Transverse colon (tissue), 4 donors: ENCODE data around the gene KRTAP9-4. TPM values are rescaled to one million over a fixed set of nuclear protein-coding genes. Genes with fewer than 3 reads are reported as not detected.
"Not testable (repeated sequence)": the region's sequence is repeated elsewhere in the genome, so short reads cannot be mapped to it uniquely, and the experiment has no call there.

ENCODE experiments used
- DNase-seq: peaks from one replicate; pipeline ENCODE4 v3.0.0-alpha.2; 2019
- H3K27ac ChIP-seq, 4 donors: fragments of 200-600 bp; sonication (generic); 2 replicates each; pipeline ENCODE4 v1.5.1; 2016 to 2018; ENCODE audit warnings: inconsistent platforms in 4 of 4
- H3K27me3 ChIP-seq: fragments of 200-600 bp; sonication (generic); 2 replicates; pipeline ENCODE4 v1.5.1; 2017; ENCODE audit warnings: inconsistent platforms
- H3K36me3 ChIP-seq, 4 donors: fragments of 200-600 bp; sonication (generic); 2 replicates each; pipeline ENCODE4 v1.5.1; 2017 to 2019; ENCODE audit warnings: inconsistent platforms in 4 of 4
- H3K4me1 ChIP-seq, 4 donors: fragments of 200-600 bp; sonication (generic); 2 replicates each; pipeline ENCODE4 v1.5.1; 2017 to 2020; ENCODE audit warnings: inconsistent platforms in 4 of 4
- H3K4me3 ChIP-seq, 4 donors: fragments of 200-600 bp; sonication (generic); 1 replicate in 1 of 4; 2 replicates in 3 of 4; pipeline versions ENCODE4 v1.5.1 to v1.6.1; 2017 to 2019; ENCODE audit warnings: inconsistent platforms in 4 of 4
- H3K9me3 ChIP-seq, 2 donors: fragments of 200-600 bp; sonication (generic); 2 replicates each; pipeline ENCODE4 v1.5.1; 2017 to 2019; ENCODE audit warnings: inconsistent platforms in 2 of 2
- CTCF ChIP-seq, 5 experiments: fragments of 200-600 bp in 3 of 5; fragments of 450-650 bp in 2 of 5; sonication (generic) in 3 of 5; IDR thresholded peaks; 1 replicate in 2 of 5; 2 replicates in 3 of 5; pipeline ENCODE4 v1.5.1; 2016 to 2017; ENCODE audit warnings: antibody characterized with exemption in 5 of 5, inconsistent platforms in 3 of 5, mild to moderate bottlenecking in 2 of 5, moderate library complexity in 1 of 5
- EP300 ChIP-seq: sonication (generic); formaldehyde crosslinking; IDR thresholded peaks from one replicate; pipeline ENCODE4 v1.6.1; 2017; ENCODE audit warnings: antibody characterized with exemption, low read depth
- POLR2A ChIP-seq: fragments of 450-650 bp; IDR thresholded peaks from one replicate; pipeline ENCODE4 v1.6.1; 2016; ENCODE audit warnings: antibody characterized with exemption, mild to moderate bottlenecking, moderate library complexity
- POLR2AphosphoS5 ChIP-seq, 3 donors: sonication (generic); formaldehyde crosslinking; IDR thresholded peaks; one replicate each; pipeline ENCODE4 v1.6.1; 2016; ENCODE audit warnings: antibody characterized with exemption in 3 of 3
- WGBS, 2 donors: methylation state at CpG; one replicate each; pipeline ENCODE4 v1.1.5; 2018; ENCODE audit warnings: low coverage in 1 of 2; 5-methylcytosine and 5-hydroxymethylcytosine counted together
- in situ Hi-C, 4 donors: fragments of 200-750 bp; cut with MboI; loops; one replicate each; pipeline versions ENCODE4 v1.15.0 to v1.15.1; 2017; ENCODE audit warnings: low sequenced_read_pairs in 3 of 4, low pct_ligation_motif_present in 1 of 4, low pct_unique_long_range_greater_than_20kb in 1 of 4
- intact Hi-C: fragments of 100-400 bp; cut with DNase I; formaldehyde crosslinking; loops from one replicate; pipeline ENCODE4 v1.15.1; 2023; ENCODE audit warnings: low total_unique reads
- total RNA-seq, 4 donors: library from RNA; depleted of rRNA; stranded (reverse); fragments of >200 nt; gene quantifications; one replicate each; pipeline ENCODE4 v1.1.0, GENCODE V29; 2016

Gene KRTAP9-4
- total RNA-seq, 4 donors from 2014 or later, result not detected

DNA sequence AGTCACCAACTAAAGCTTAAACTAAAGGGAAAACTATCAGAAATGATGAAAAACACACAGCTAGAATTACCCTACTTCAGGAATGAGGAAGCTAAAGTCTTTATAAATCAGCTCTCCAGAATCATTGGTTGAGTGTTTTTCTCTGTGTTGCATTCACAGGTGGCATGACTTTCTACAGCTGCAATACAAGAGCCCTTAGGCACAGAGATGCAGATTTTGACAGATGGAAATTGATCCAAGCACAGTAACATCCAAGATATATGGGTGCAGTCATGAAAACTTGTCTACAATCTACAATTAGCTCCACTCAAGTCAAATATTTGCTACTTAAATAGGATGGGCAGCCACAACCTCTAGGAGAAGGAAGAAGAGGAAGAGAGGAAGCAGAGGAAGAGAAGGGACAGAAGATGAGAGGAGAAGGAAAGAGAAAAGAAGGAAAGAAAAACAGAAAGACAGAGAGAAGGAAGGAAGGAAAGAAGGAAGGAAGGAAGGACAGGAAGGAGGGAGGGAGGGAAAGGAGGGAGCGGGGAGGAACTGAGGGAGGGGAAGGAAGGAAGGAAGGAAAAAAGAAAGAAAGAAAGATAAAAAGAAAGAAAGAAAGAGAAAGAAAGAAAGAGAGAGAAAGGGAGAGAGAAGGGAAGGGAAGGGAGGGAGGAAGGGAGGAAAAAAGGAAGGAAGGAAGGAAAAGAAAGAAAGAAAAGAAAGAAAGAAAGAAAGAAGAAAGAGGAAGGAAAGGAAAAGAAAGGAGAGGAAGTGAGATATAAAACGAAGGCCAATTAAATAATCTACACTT is 2.3 kb upstream of the KRTAP9-4 start:
- 44 to 54% methylated on average over 2 of the region's 2 CpGs for WGBS, 2 donors
- in situ Hi-C loops, result not testable (repeated sequence)

DNA sequence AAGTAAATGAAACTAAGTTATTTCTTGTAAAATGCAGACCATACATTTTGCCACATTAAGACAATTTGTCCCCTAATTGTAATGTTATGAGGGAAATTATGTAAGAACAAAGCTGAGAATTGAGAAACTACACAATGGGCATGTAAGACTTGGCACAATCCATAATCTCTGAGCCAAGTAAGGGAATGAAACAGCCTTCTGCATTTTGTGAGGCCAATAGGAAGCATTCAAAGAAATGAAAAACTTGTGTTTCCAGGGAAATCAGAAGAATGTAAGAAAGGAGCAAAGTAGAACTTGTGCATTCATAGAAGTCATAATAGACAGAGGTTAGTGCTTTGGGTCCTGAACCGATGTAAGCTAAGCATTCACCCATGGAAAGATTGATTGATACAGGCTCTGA is 1.8 kb downstream of the KRTAP9-4 start:
- WGBS, 2 donors, result 94 to 100% methylated on average over 1 of the region's 1 CpG
- Histone ChIP-seq H3K4me1 (no peaks in the 10 kb centered on the region), H3K27me3 (peaks cover 8% of the 10 kb centered on the region), H3K9me3 (no peaks in the 10 kb centered on the region), H3K36me3 (no peaks in the 10 kb centered on the region), H3K27ac (no peak overlapping the region), H3K4me3 (no peak overlapping the region)
- no peak for DNase-seq
- intact Hi-C loops, result no loop called here
- in situ Hi-C loops, result loop anchor here in 1 of 4 donors (25.0 kb wide), 1 partner anchor 111 kb away; the partner anchor contains the start of genes KRT33A and KRT33B
- no peak for TF ChIP-seq POLR2AphosphoS5 (IDR thresholded peaks at IDR 0.05)
- TF ChIP-seq EP300, result no peak
- no peak for TF ChIP-seq CTCF (IDR thresholded peaks at IDR 0.05)
- no peak for TF ChIP-seq POLR2A

More for the DNA sequence above, 2.3 kb upstream of the KRTAP9-4 start:
- H3K36me3 ChIP-seq, H3K27me3 ChIP-seq, H3K27ac ChIP-seq, H3K9me3 ChIP-seq, H3K4me3 ChIP-seq, intact Hi-C loops, DNase-seq, H3K4me1 ChIP-seq: not testable (repeated sequence)

DNA sequence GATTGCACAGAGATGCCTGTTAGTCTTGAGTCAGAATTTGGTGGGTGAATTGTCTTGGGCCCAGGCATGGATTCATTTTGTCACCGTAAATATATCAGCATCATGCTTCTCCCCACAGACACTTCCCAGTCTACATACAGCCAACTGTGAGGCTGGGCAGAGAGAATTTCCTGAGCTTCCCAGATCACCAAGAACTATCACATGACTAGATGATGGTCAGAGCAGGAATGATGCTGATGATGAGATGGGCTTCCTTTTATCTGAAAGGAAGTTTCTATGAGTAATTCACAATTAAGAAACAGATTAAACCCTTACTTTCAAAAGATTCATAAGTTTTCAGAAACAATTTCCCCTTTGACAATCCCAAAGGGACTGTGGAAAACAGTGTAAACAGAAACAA is 5.4 kb downstream of the KRTAP9-4 start:
- H3K4me3 ChIP-seq, result no peak overlapping the region
- H3K36me3 ChIP-seq, result no peaks in the 10 kb centered on the region
- no peak overlapping the region for H3K27ac ChIP-seq
- peaks cover 29% of the 10 kb centered on the region for H3K27me3 ChIP-seq
- TF ChIP-seq CTCF (IDR thresholded peaks at IDR 0.05) (no peak), POLR2A (no peak), POLR2AphosphoS5 (IDR thresholded peaks at IDR 0.05) (no peak), EP300 (no peak)
- no peak for DNase-seq
- WGBS, 2 donors, result 0 to 67% methylated on average over 1 of the region's 1 CpG
- intact Hi-C loops, result no loop called here
- in situ Hi-C loops, result loop anchor here in 1 of 4 donors (25.0 kb wide), 1 partner anchor 107 kb away; the partner anchor contains the start of genes KRT33A and KRT33B
- no peaks in the 10 kb centered on the region for H3K9me3 ChIP-seq
- H3K4me1 ChIP-seq, result no peaks in the 10 kb centered on the region

DNA sequence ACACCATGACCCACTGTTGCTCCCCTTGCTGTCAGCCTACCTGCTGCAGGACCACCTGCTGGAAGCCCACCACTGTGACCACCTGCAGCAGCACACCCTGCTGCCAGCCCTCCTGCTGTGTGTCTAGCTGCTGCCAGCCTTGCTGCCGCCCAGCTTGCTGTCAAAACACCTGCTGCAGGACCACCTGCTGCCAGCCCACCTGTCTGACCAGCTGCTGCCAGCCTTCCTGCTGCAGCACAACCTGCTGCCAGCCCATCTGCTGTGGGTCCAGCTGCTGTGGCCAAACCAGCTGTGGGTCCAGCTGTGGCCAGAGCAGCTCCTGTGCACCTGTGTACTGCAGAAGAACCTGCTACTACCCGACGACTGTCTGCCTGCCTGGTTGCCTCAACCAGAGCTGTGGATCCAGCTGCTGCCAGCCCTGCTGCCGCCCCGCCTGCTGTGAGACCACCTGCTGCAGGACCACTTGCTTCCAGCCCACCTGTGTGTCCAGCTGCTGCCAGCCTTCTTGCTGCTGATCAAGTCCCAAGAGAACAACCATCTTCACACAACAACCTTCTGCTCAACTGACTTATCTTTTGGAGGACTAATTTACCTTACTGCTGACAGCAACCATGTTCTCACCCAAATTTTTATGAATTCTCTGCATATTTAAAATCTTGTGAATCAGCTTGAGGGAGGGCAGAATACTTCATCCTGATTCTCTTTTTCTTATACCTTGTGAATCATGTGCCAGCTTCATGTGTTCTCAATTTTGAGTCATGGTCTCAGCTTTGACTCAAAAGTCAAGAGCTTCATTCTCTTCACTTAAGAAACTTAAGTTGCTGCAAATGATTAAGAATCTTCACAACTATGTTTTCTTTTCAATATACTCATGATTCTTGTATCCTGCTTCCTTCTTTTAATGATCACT is 6.1 kb downstream of the KRTAP9-4 start, which contains the start of gene KRTAP9-9:
KRTAP9-9 (plus strand) TSS at position 4 of the 910 bp plus-strand sequence.
- H3K27me3 ChIP-seq, result peaks cover 28% of the 10 kb centered on the region
- in situ Hi-C loops, result loop anchor here in 1 of 4 donors (25.0 kb wide), 1 partner anchor 107 kb away; the partner anchor contains the start of genes KRT33A and KRT33B
- intact Hi-C loops, H3K4me1 ChIP-seq, H3K4me3 ChIP-seq, H3K27ac ChIP-seq, DNase-seq, H3K36me3 ChIP-seq, H3K9me3 ChIP-seq: not testable (repeated sequence)
- 79% methylated on average over 4 of the region's 5 CpGs; no CpG with 5 or more reads in 1 of the 2 donors for WGBS, 2 donors

- Histone ChIP-seq H3K36me3 (no peaks in the 10 kb centered on the region), H3K27ac (no peak overlapping the region), H3K27me3 (peaks cover 26% of the 10 kb centered on the region), H3K4me3 (no peak overlapping the region), H3K4me1 (no peaks in the 10 kb centered on the region), H3K9me3 (no peaks in the 10 kb centered on the region)
- intact Hi-C loops (no loop called here), in situ Hi-C loops (loop anchor here in 1 of 4 donors (25.0 kb wide), 1 partner anchor 106 kb away; the partner anchor contains the start of genes KRT33A and KRT33B)
- 80 to 94% methylated on average over 1 of the region's 1 CpG for WGBS, 2 donors
- DNase-seq, result no peak
- TF ChIP-seq POLR2A (no peak), POLR2AphosphoS5 (IDR thresholded peaks at IDR 0.05) (no peak)
Measured at GRCh38 chr17:41256291-41256685, 6.8 kb downstream of the KRTAP9-4 start.
